Measurements from ENCODE around the gene DOK5. TPM values are rescaled to one million over a fixed set of nuclear protein-coding genes. Genes with fewer than 3 reads are reported as not detected.
"Not testable (repeated sequence)": the region's sequence is repeated elsewhere in the genome, so short reads cannot be mapped to it uniquely, and the experiment has no call there.

The DOK5 gene
- total RNA-seq, 2 experiments from 2014 or later: 4.7 to 5.5 TPM

DNA sequence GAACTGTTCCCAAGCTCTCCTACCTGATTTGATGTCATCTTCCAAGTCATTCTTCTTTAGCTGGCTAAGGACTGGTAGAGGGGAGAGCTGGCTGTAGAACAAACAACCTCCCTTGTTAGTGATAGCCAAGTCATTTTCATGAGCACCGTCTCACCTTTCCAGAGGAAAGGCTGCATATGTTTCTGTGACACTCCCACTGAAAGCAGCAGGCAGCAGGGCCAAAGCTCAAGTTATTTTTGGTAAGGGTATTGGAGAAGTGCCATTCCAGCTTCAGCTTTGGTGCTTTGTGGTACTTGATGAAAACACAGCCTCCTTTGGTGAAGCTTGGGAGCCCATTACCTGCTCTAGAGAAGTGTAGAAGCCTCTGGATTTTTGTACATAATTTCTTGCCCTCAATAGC, 5.4 kb upstream of the DOK5 start:
- CTCF ChIA-PET: no interaction called here

DNA sequence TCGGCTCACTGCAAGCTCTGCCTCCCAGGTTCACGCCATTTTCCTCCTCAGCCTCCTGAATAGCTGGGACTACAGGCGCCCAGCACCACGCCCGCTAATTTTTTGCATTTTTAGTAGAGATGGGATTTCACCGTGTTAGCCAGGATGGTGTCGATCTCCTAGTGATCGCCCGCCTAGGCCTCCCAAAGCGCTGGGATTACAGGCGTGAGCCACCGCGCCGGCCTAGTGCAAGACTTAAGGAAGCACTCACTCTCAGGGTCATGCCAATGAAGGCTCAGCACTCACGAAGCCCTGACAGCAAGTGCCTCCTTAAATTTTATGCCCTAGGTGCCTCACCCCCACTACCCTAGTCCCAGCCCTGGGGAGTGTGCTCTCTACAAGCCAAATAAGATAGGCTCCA, 4.7 kb upstream of the DOK5 start:
- POLR2A ChIA-PET: no interaction called here
- CTCF ChIA-PET: no interaction called here

More for the DNA sequence above, 5.4 kb upstream of the DOK5 start:
- POLR2A ChIA-PET: no interaction called here

DNA sequence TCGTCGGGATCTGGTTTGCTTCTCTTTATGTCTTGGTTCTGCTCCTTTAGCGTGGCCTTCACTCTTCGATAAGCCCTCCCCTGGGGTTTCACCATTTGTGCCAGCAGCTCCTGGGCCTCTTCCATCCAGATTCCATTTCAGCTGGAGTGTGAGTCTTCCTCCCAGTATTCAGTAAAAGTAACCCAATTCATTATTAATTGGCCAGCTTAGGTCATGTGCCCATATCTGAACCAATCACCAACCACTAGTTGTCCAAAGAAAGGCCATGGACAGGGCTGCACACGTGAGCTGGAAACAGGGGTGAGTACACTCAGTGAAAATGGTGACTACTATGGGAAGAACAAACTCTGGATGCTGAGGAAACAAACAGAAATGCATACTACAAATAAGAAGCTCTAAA, 2.8 kb upstream of the DOK5 start:
- POLR2A ChIA-PET: no interaction called here
- CTCF ChIA-PET: no interaction called here

DNA sequence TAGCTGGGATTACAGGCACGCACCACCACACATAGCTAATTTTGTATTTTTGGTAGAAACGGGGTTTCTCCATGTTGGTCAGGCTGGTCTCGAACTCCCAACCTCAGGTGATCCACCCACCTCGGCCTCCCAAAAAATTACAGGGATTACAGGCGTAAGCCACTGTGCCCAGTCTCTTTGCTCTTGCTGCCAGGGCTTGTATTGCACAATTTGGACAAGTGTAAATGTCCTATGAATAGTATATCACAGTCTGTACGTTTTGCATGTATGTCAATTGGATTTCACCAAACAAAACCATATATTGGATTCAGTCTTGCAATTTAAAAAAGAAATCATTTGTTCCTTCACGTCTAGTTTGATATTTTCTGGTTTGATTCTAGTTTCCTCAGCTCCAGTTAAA, 2.1 kb upstream of the DOK5 start:
- POLR2A ChIA-PET: no interaction called here
- CTCF ChIA-PET: no interaction called here

- POLR2A ChIA-PET: no interaction called here
- CTCF ChIA-PET: no interaction called here
These were observed 1.3 kb upstream of the DOK5 start for GRCh38 chr20:54474046-54474445.

DNA sequence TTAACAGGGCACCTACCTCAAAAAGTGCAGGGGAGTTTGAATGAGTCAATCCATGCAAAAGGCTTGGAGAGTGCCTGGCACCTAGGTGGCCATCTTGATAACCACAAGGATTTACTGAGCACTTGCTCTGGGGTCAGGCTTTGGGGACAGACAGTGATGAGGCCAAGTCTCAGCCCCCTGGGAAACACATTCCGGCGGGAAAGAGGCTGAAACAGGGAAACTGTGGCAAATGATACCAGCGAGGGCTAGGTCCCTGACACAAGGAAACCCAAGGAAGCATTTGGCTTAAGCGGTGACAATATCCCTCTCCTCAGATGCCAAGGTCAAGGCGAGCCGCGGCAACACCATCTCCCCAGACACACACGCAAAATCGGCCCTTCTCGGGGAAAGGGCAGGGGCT, 527 bp upstream of the DOK5 start:
- POLR2A ChIA-PET: no interaction called here
- CTCF ChIA-PET: no interaction called here

- ChIA-PET POLR2A (no interaction called here), CTCF (no interaction called here)
These were observed 996 bp downstream of the DOK5 start for GRCh38 chr20:54476169-54477009.

GRCh38 chr20:54477191-54477955, 2.0 kb downstream of the DOK5 start:
- ChIA-PET POLR2A (no interaction called here), CTCF (no interaction called here)

GRCh38 chr20:54479138-54479906, 3.9 kb downstream of the DOK5 start:
- ChIA-PET POLR2A (no interaction called here), CTCF (no interaction called here)

- POLR2A ChIA-PET, CTCF ChIA-PET: not testable (repeated sequence)
These were observed 4.5 kb downstream of the DOK5 start for GRCh38 chr20:54479937-54480336.

DNA sequence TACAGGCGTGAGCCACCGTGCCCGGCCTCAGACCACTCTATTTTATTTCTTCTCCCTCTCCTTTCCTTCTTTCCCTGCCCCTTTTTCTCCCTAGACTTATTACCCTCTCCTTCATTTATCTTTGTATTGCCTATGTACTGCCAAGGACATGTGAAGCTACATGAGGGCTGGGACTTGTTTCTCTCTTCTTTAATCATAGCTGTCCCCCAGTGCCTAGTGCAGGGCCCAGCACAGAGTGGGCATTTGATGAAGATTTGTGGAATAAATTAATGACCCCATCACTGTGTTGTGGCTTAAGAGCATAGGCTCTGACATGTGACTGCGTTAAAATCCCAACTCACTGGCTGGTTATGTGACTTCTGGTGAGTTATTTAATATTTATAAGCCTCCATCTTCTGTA, 6.0 kb downstream of the DOK5 start:
- POLR2A ChIA-PET: no interaction called here

DNA sequence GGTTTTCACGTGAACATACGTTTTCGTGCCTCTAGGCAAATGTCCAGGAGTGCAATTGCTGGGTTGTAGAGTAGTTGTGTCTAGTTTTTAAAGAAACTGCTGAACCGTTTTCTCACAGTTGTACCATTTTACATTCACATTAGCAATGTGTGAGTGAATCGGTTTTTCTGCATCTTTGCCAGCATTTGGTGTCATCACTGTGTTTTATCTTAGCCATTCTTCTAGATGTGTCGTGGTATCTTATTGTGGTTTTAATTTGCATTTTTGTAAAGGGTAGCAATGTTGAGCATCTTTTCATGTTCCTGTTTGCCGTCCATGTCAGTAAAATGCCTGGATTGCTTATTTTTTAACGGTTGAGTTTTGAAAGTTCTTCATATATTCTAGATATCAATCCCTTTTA, 10.2 kb downstream of the DOK5 start:
- ChIA-PET POLR2A (no interaction called here), CTCF (no interaction called here)

More for the DNA sequence above, 6.0 kb downstream of the DOK5 start:
- CTCF ChIA-PET: no interaction called here

GRCh38 chr20:54486585-54486984, 11.2 kb downstream of the DOK5 start:
- ChIA-PET CTCF (no interaction called here), POLR2A (no interaction called here)

DNA sequence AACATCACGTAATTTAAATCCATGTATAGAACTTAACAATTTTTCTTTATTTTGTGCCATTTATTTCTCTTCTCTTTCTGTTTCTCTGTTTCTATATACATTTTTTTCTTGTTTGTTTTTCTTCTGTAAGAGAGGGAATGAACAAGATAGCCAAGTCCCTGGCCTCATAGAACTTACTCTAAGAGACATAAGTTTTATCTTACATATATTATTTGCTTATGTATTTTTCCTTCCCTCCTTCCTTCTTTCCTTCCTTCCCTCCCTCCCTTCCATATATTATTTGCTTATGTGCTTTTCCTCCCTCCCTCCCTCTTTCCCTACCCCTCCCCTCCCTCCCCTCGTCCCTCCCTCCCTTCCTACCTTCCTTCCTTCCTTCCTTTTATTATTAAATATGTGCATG, 13.0 kb downstream of the DOK5 start:
- ChIA-PET CTCF (no interaction called here), POLR2A (no interaction called here)

DNA sequence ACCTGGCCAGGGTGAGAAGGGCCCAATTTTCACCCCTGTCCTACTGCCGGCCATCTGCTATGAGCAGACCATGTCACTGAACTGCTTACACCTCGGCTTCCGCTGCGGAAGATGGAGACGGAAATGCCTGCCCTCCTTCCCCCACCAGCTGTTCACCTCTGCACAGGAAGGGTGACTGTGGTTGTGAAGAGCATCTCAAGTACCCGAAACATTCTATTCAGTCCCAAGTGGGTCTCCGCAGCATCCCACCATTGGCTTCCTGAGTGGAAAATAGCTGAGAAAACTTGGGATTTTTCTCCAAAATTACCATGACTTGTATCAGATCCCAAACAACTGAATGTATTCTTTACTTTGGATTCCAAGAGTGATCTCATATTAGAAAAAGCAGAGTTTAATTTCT, 16.1 kb downstream of the DOK5 start:
- CTCF ChIA-PET: no interaction called here
- POLR2A ChIA-PET: no interaction called here

- ChIA-PET CTCF (no interaction called here), POLR2A (no interaction called here)
These were observed 19.1 kb downstream of the DOK5 start for GRCh38 chr20:54494303-54495006.

DNA sequence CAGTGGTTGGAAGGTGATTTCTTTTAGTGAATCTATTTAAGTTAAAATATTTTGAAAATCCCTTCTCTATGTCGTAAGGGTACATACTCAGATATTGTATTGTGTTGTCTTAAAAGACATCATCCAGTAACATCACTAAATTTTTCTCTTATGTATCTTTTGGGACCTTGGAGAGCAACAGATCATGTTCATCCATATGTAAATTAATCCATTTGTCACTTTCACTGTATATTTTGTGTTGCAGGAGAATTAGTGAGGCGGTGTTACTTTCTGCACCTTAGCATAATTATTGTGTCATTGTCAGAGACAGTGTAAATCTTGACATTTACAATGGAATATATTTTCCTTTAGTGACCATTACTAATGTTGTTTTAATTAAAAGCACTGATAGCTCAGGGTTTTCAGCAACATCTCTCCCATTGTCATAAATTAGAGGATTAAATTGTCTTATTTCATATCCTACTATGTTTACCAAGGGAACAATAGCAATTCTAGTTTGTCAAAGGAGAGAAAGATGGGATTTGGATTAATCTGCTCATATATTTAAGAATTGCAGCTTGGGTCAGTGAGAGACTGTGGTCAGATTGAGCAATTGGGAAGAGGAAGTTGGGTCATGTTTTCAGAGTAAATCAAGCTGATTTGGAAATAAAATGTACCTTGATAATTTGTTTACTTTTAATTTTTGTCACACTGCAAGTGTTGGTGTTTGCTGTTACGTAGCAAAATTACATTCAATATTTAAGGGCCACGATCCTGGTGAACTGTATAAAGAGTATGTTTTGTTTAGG, 22.7 kb downstream of the DOK5 start:
- ChIA-PET POLR2A (no interaction called here), CTCF (no interaction called here)

DNA sequence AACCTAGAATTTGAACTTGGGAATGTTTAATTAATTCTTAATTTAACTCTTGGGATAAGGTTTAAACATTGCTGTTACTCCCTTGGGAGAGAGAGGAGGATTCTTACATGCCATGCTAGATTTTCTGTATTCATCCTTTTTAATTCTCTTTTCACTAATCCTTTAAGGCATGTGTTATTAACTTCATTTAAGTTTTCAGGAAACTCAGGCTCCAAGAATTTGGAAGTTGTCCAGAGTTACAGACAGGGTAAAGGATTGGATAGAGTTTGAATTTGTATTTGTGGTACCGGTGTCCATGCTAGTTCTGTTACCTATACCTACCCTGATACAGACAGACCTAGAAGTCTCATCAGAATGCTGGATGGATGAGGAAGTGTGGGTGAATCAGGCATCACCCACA, 23.7 kb downstream of the DOK5 start:
- ChIA-PET CTCF (no interaction called here), POLR2A (no interaction called here)

GRCh38 chr20:54502179-54502578, 26.8 kb downstream of the DOK5 start:
- CTCF ChIA-PET: no interaction called here
- POLR2A ChIA-PET: no interaction called here

DNA sequence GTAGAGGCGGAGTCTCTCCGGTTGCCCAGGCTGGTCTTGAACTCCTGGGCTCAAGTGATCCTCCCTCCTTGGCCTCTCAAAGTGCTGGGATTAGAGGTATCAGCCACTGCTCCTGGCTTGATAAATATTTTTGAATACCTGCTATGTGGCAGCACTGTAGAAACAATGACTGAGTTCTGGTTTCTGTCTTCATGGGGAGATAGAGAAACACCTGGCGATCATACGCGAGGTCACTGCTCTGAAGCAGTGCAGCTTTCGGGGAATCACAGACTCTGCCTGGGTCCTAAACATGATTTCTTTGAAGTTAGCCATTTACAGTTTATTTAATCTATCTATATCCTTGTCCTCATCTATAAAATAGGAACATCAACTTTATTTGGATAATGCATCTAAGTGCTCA, 31.2 kb downstream of the DOK5 start:
- POLR2A ChIA-PET: no interaction called here
- CTCF ChIA-PET: no interaction called here
